IMR-90 (cell line): Measurements from ENCODE around the gene ANKFN1. TPM values are rescaled to one million over a fixed set of nuclear protein-coding genes. Genes with fewer than 3 reads are reported as not detected.

Experiments used
- ATAC-seq: fragments of 200-7000 bp; cut with Tn5 transposase; 2 replicates; pipeline ENCODE4 v1.9.1; 2020; ENCODE audit warnings: low read depth, mild to moderate bottlenecking, moderate library complexity
- BruUV-seq: library from RNA; stranded (reverse); fragments of 400-500 nt; replicated peaks from 2 replicates; lab custom pipeline; 2021; lab: Mats Ljungman, UMichigan
- CTCF ChIA-PET: fragments of 300-600 bp; formaldehyde crosslinking; extraction: SDS; loops from one replicate; lab custom pipeline; 2021; ENCODE audit warnings: antibody characterized with exemption; lab: Yijun Ruan, JAX
- POLR2A ChIA-PET: fragments of 300-600 bp; sonication (Branson Sonifier 250); formaldehyde crosslinking; loops from one replicate; lab custom pipeline; 2022; ENCODE audit warnings: antibody characterized with exemption; ENCODE audit not compliant: unreplicated experiment; lab: Charles Lee
- DNase-seq: peaks from one replicate; pipeline ENCODE4 v3.0.0; 2013
- H2AFZ ChIP-seq: replicated peaks from 2 replicates; pipeline ENCODE3; 2013; ENCODE audit warnings: low read length, mild to moderate bottlenecking; ENCODE audit not compliant: poor library complexity
- H2AK5ac ChIP-seq: 2 replicates; pipeline ENCODE4 v1.6.1; 2013; ENCODE audit warnings: low read depth, low read length, inconsistent platforms
- H2AK9ac ChIP-seq: replicated peaks from 2 replicates; pipeline ENCODE3; 2013; ENCODE audit warnings: mild to moderate bottlenecking, low read depth, low read length, moderate library complexity; ENCODE audit not compliant: poor library complexity
- H2BK120ac ChIP-seq: 2 replicates; pipeline ENCODE4 v1.6.1; 2013; ENCODE audit warnings: low read depth, low read length, inconsistent platforms
- H2BK15ac ChIP-seq: 3 replicates; pipeline ENCODE4 v1.6.1; 2013; ENCODE audit warnings: low read depth, low read length, inconsistent platforms
- H2BK20ac ChIP-seq: 2 replicates; pipeline ENCODE4 v1.6.1; 2013; ENCODE audit warnings: low read depth, mild to moderate bottlenecking, inconsistent platforms, low read length, moderate library complexity
- H2BK5ac ChIP-seq: 2 replicates; pipeline ENCODE4 v1.6.1; 2013; ENCODE audit warnings: mild to moderate bottlenecking, low read depth, low read length, inconsistent platforms; ENCODE audit not compliant: poor library complexity, severe bottlenecking
- H3K14ac ChIP-seq: replicated peaks from 2 replicates; pipeline ENCODE4 v1.6.1; 2013; ENCODE audit warnings: low read depth, low read length, inconsistent platforms
- H3K18ac ChIP-seq: 2 replicates; pipeline ENCODE4 v1.6.1; 2013; ENCODE audit warnings: low read depth, low read length, control low read depth
- H3K23ac ChIP-seq: 2 replicates; pipeline ENCODE4 v1.6.1; 2013; ENCODE audit warnings: low read depth, low read length, inconsistent platforms
- H3K27ac ChIP-seq: 2 replicates; pipeline ENCODE4 v1.5.1; 2013; ENCODE audit warnings: mild to moderate bottlenecking, control low read depth, low read length; ENCODE audit not compliant: insufficient read depth
- H3K27me3 ChIP-seq: 2 replicates; pipeline ENCODE4 v1.6.1; 2013; ENCODE audit warnings: low read length; ENCODE audit not compliant: control insufficient read depth, insufficient read depth
- H3K36me3 ChIP-seq: 2 replicates; pipeline ENCODE4 v1.6.1; 2013; ENCODE audit warnings: low read length, mixed read lengths; ENCODE audit not compliant: control insufficient read depth, insufficient read depth
- H3K4ac ChIP-seq: 2 replicates; pipeline ENCODE4 v1.6.1; 2013; ENCODE audit warnings: low read depth, low read length, inconsistent platforms
- H3K4me1 ChIP-seq: 2 replicates; pipeline ENCODE4 v1.6.1; 2013; ENCODE audit warnings: low read length, mixed read lengths; ENCODE audit not compliant: control insufficient read depth, insufficient read depth
- H3K4me2 ChIP-seq: 2 replicates; pipeline ENCODE4 v1.6.1; 2013; ENCODE audit warnings: low read depth, mild to moderate bottlenecking, control low read depth, low read length, moderate library complexity
- H3K4me3 ChIP-seq: 2 replicates; pipeline ENCODE4 v1.5.1; 2013; ENCODE audit warnings: low read depth, mild to moderate bottlenecking, control low read depth, low read length, moderate library complexity; ENCODE audit not compliant: insufficient read depth
- H3K56ac ChIP-seq: 2 replicates; pipeline ENCODE4 v1.6.1; 2013; ENCODE audit warnings: low read length, inconsistent platforms; ENCODE audit not compliant: insufficient read depth; ENCODE audit errors: extremely low read depth
- H3K79me1 ChIP-seq, 2 experiments: 2 replicates each; pipeline ENCODE4 v1.6.1; 2013; ENCODE audit warnings: low read length in 2 of 2, inconsistent platforms in 1 of 2, low read depth in 1 of 2
- H3K9ac ChIP-seq: 2 replicates; pipeline ENCODE4 v1.6.1; 2013; ENCODE audit warnings: low read depth, low read length, control low read depth
- H3K9me1 ChIP-seq: 2 replicates; pipeline ENCODE4 v1.6.1; 2013; ENCODE audit warnings: low read length, inconsistent platforms; ENCODE audit not compliant: insufficient read depth
- H3K9me3 ChIP-seq: 2 replicates; pipeline ENCODE4 v1.6.1; 2013; ENCODE audit warnings: low read length; ENCODE audit not compliant: control insufficient read depth, insufficient read depth
- H4K20me1 ChIP-seq: 2 replicates; pipeline ENCODE4 v1.6.1; 2013; ENCODE audit warnings: low read length, inconsistent platforms; ENCODE audit not compliant: insufficient read depth
- H4K5ac ChIP-seq: 2 replicates; pipeline ENCODE4 v1.6.1; 2013; ENCODE audit warnings: mild to moderate bottlenecking, low read depth, low read length, control low read depth
- H4K8ac ChIP-seq, 2 experiments: 2 replicates each; pipeline ENCODE4 v1.6.1; 2013; ENCODE audit warnings: low read depth in 2 of 2, low read length in 2 of 2, control low read depth in 1 of 2, inconsistent platforms in 1 of 2
- H4K91ac ChIP-seq: 2 replicates; pipeline ENCODE4 v1.6.1; 2013; ENCODE audit warnings: low read depth, low read length, inconsistent platforms; ENCODE audit not compliant: insufficient read depth
- BHLHE40 ChIP-seq: fragments of 150-350 bp; IDR thresholded peaks from 2 replicates; pipeline ENCODE4 v1.6.1; 2016; ENCODE audit warnings: mild to moderate bottlenecking, low read depth, low read length
- CHD1 ChIP-seq: IDR thresholded peaks from 2 replicates; pipeline ENCODE4 v1.6.1; 2012; ENCODE audit warnings: low read depth, low read length, improper control_type of control experiment
- CTCF ChIP-seq: conservative IDR thresholded peaks from 2 replicates; pipeline ENCODE4 v1.5.1; 2012; ENCODE audit warnings: mild to moderate bottlenecking, low read depth, low read length, improper control_type of control experiment
- ELK1 ChIP-seq: fragments of 150-350 bp; IDR thresholded peaks from 2 replicates; pipeline ENCODE4 v1.6.1; 2016; ENCODE audit warnings: low read depth, mild to moderate bottlenecking, low read length, moderate library complexity, borderline replicate concordance
- FOS ChIP-seq: fragments of 150-350 bp; IDR thresholded peaks from 2 replicates; pipeline ENCODE4 v1.6.1; 2016; ENCODE audit warnings: low read depth, low read length
- MAFK ChIP-seq: IDR thresholded peaks from 2 replicates; pipeline ENCODE4 v1.6.1; 2012; ENCODE audit warnings: low read depth, low read length, improper control_type of control experiment
- MAZ ChIP-seq: IDR thresholded peaks from 2 replicates; pipeline ENCODE4 v1.6.1; 2012; ENCODE audit warnings: low read depth, mild to moderate bottlenecking, low read length, improper control_type of control experiment, moderate library complexity, borderline replicate concordance
- MXI1 ChIP-seq: IDR thresholded peaks from 2 replicates; pipeline ENCODE4 v1.6.1; 2012; ENCODE audit warnings: low read depth, mild to moderate bottlenecking, low read length, moderate library complexity, borderline replicate concordance
- NFE2L2 ChIP-seq: fragments of 150-350 bp; IDR thresholded peaks from 2 replicates; pipeline ENCODE4 v1.6.1; 2016; ENCODE audit warnings: low read depth, mild to moderate bottlenecking, low read length
- POLR2A ChIP-seq: IDR thresholded peaks from 2 replicates; pipeline ENCODE4 v1.6.1; 2012; ENCODE audit warnings: mild to moderate bottlenecking, low read depth, low read length
- RAD21 ChIP-seq: IDR thresholded peaks from 2 replicates; pipeline ENCODE4 v1.6.1; 2012; ENCODE audit warnings: low read length, improper control_type of control experiment
- RCOR1 ChIP-seq: IDR thresholded peaks from 2 replicates; pipeline ENCODE4 v1.6.1; 2012; ENCODE audit warnings: mild to moderate bottlenecking, low read length, improper control_type of control experiment; ENCODE audit not compliant: insufficient replicate concordance
- RFX5 ChIP-seq: IDR thresholded peaks from 2 replicates; pipeline ENCODE4 v1.8.0; 2012; ENCODE audit warnings: low read depth, mild to moderate bottlenecking, low read length, moderate library complexity
- SMC3 ChIP-seq: fragments of 150-350 bp; IDR thresholded peaks from 2 replicates; pipeline ENCODE4 v1.6.1; 2016; ENCODE audit warnings: low read depth, mild to moderate bottlenecking, antibody characterized with exemption, low read length, moderate library complexity
- USF2 ChIP-seq: fragments of 150-350 bp; IDR thresholded peaks from 2 replicates; pipeline ENCODE4 v1.6.1; 2017; ENCODE audit warnings: mild to moderate bottlenecking, antibody characterized with exemption, low read length, low read depth
- WGBS, 2 experiments: methylation state at CpG; one replicate each; pipeline versions ENCODE4 v1.1.5 to v1.1.7; 2013; ENCODE audit warnings: missing lambda C conversion rate in 2 of 2; ENCODE audit not compliant: insufficient read length in 1 of 2; ENCODE audit errors: extremely low coverage in 2 of 2; 5-methylcytosine and 5-hydroxymethylcytosine counted together
- dilution Hi-C: fragments of 300-500 bp; cut with HindIII; formaldehyde crosslinking; loops from one replicate; pipeline ENCODE4 v1.14.3; 2018; ENCODE audit warnings: low sequenced_read_pairs; ENCODE audit not compliant: unreplicated experiment
- in situ Hi-C: fragments of 300-500 bp; cut with MboI; formaldehyde crosslinking; loops from 3 replicates; pipeline ENCODE4 v1.14.3; 2019; ENCODE audit warnings: low sequenced_read_pairs, inconsistent platforms, mixed read lengths
- intact Hi-C: fragments of 100-400 bp; cut with micrococcal nuclease; formaldehyde crosslinking; loops from 2 replicates; pipeline ENCODE4 v1.10.0; 2022
- polyA plus RNA-seq, 3 experiments: library from polyadenylated mRNA; depleted of rRNA; stranded (reverse); fragments of >200 nt; gene quantifications; 2 replicates each; pipeline ENCODE4 v1.2.3, GENCODE V29; 2012; ENCODE audit warnings: low replicate concordance in 1 of 3
- total RNA-seq: library from RNA; depleted of rRNA; stranded (reverse); fragments of >200 nt; gene quantifications from 2 replicates; pipeline ENCODE4 v1.2.3, GENCODE V29; 2012

The ANKFN1 gene
- total and polyA plus RNA-seq, 2 of the 4 experiments (the other 2 are of a cell fraction): not detected

- 0 out of 4 replicates have a peak, but pooled peaks cover 0 to 5% of the 10 kb centered on the region in 2 experiments for H3K79me1 ChIP-seq
- H2AFZ ChIP-seq: no peak overlapping the region
- no peak overlapping the region for H3K9ac ChIP-seq
- H2BK120ac ChIP-seq: no peak overlapping the region
- DNase-seq: no peak
- H3K9me3 ChIP-seq: no peaks in the 10 kb centered on the region
- no peak for ATAC-seq
- in situ Hi-C loops: no loop called here
- H4K8ac ChIP-seq: no peak overlapping the region
- H3K4me1 ChIP-seq: peaks cover 6% of the 10 kb centered on the region
- H4K20me1 ChIP-seq: no peaks in the 10 kb centered on the region
- H2AK9ac ChIP-seq: no peak overlapping the region
- H2AK5ac ChIP-seq: no peak overlapping the region
- H3K18ac ChIP-seq: no peak overlapping the region
- no CpG with 5 or more reads among the region's 4 CpGs for WGBS, 2 experiments
- no TSS peak for BruUV-seq
- dilution Hi-C loops: no loop called here
- ChIA-PET POLR2A (no interaction called here), CTCF (no interaction called here)
- H3K4me3 ChIP-seq: no peak overlapping the region
- no peak overlapping the region for H2BK20ac ChIP-seq
- H3K56ac ChIP-seq: no peak overlapping the region
- no peak overlapping the region for H2BK5ac ChIP-seq
- H3K14ac ChIP-seq: no peak overlapping the region
- H3K27ac ChIP-seq: no peak overlapping the region
- no peak overlapping the region for H4K91ac ChIP-seq
- intact Hi-C loops: no loop called here
- no peak overlapping the region for H4K5ac ChIP-seq
- H3K9me1 ChIP-seq: peaks cover 10% of the 10 kb centered on the region
- H2BK15ac ChIP-seq: no peak overlapping the region
- no peaks in the 10 kb centered on the region for H3K27me3 ChIP-seq
- H3K4ac ChIP-seq: no peak overlapping the region
- no peak overlapping the region for H3K4me2 ChIP-seq
- no peaks in the 10 kb centered on the region for H3K36me3 ChIP-seq
- H3K23ac ChIP-seq: no peak overlapping the region
- TF ChIP-seq USF2 (no peak), RFX5 (no peak), MAFK (no peak), BHLHE40 (no peak), RCOR1 (no peak), MAZ (no peak), SMC3 (no peak), RAD21 (no peak), CHD1 (no peak), ELK1 (no peak), CTCF (no peak), POLR2A (no peak), FOS (no peak), NFE2L2 (no peak), MXI1 (no peak)
Observed at GRCh38 chr17:56158915-56159825, 5.9 kb downstream of the ANKFN1 start.
